ENCODE measurements around the gene DLG2.

Gene DLG2

GRCh38 chr11:83546368-83546767, 2080.8 kb downstream of the DLG2 start:
- Histone ChIP-seq H3K27ac (ENCODE audit: insufficient read depth in 1 of 2, low read depth in 1 of 2, low read length in 2 of 2, poor library complexity in 1 of 2, severe bottlenecking in 2 of 2) (no peak overlapping the region), H3K4me1 (ENCODE audit: control extremely low read depth in 1 of 4, control insufficient read depth in 4 of 4, insufficient read depth in 4 of 4, low read length in 3 of 4) (no peaks in the 10 kb centered on the region), H3K4me3 (ENCODE audit: control insufficient read depth in 1 of 7, extremely low read depth in 1 of 7, insufficient read depth in 4 of 7, low read depth in 2 of 7, low read length in 6 of 7) (no peak overlapping the region), H3K27me3 (replicated peaks in 2 of 5; ENCODE audit: control insufficient read depth in 4 of 5, insufficient read depth in 5 of 5, low read length in 4 of 5) (no peaks in the 10 kb centered on the region), H3K36me3 (ENCODE audit: control insufficient read depth in 4 of 4, insufficient read depth in 4 of 4, low read length in 3 of 4) (no peaks in the 10 kb centered on the region), H3K9me3 (ENCODE audit: control extremely low read depth in 1 of 5, control insufficient read depth in 4 of 5, insufficient read depth in 2 of 5, low read depth in 1 of 5, low read length in 4 of 5) (no peaks in the 10 kb centered on the region)
- POLR2A ChIA-PET: no interaction called here
- DNase-seq: no peak
- 100% methylated on average over 2 of the region's 3 CpGs for WGBS (ENCODE audit: insufficient coverage)
- CTCF ChIA-PET: no interaction called here

GRCh38 chr11:83545494-83546260, 2081.5 kb downstream of the DLG2 start:
- no peak for DNase-seq
- H3K4me3 ChIP-seq (ENCODE audit: control insufficient read depth in 1 of 7, extremely low read depth in 1 of 7, insufficient read depth in 4 of 7, low read depth in 2 of 7, low read length in 6 of 7): no peak overlapping the region
- WGBS (ENCODE audit: insufficient coverage): 92% methylated on average over 4 of the region's 6 CpGs
- no peak overlapping the region for H3K27ac ChIP-seq (ENCODE audit: insufficient read depth in 1 of 2, low read depth in 1 of 2, low read length in 2 of 2, poor library complexity in 1 of 2, severe bottlenecking in 2 of 2)
- CTCF ChIA-PET: no interaction called here
- H3K27me3 ChIP-seq (replicated peaks in 2 of 5; ENCODE audit: control insufficient read depth in 4 of 5, insufficient read depth in 5 of 5, low read length in 4 of 5): no peaks in the 10 kb centered on the region
- no peaks in the 10 kb centered on the region for H3K9me3 ChIP-seq (ENCODE audit: control extremely low read depth in 1 of 5, control insufficient read depth in 4 of 5, insufficient read depth in 2 of 5, low read depth in 1 of 5, low read length in 4 of 5)
- H3K36me3 ChIP-seq (ENCODE audit: control insufficient read depth in 4 of 4, insufficient read depth in 4 of 4, low read length in 3 of 4): no peaks in the 10 kb centered on the region
- no peaks in the 10 kb centered on the region for H3K4me1 ChIP-seq (ENCODE audit: control extremely low read depth in 1 of 4, control insufficient read depth in 4 of 4, insufficient read depth in 4 of 4, low read length in 3 of 4)
- POLR2A ChIA-PET: no interaction called here

- ChIA-PET CTCF (no interaction called here), POLR2A (no interaction called here)
- no peak overlapping the region for H3K4me3 ChIP-seq (ENCODE audit: control insufficient read depth in 1 of 7, extremely low read depth in 1 of 7, insufficient read depth in 4 of 7, low read depth in 2 of 7, low read length in 6 of 7)
- H3K4me1 ChIP-seq (ENCODE audit: control extremely low read depth in 1 of 4, control insufficient read depth in 4 of 4, insufficient read depth in 4 of 4, low read length in 3 of 4): no peaks in the 10 kb centered on the region
- H3K27ac ChIP-seq (ENCODE audit: insufficient read depth in 1 of 2, low read depth in 1 of 2, low read length in 2 of 2, poor library complexity in 1 of 2, severe bottlenecking in 2 of 2): no peak overlapping the region
- H3K27me3 ChIP-seq (replicated peaks in 2 of 5; ENCODE audit: control insufficient read depth in 4 of 5, insufficient read depth in 5 of 5, low read length in 4 of 5): no peaks in the 10 kb centered on the region
- DNase-seq: no peak
- H3K36me3 ChIP-seq (ENCODE audit: control insufficient read depth in 4 of 4, insufficient read depth in 4 of 4, low read length in 3 of 4): no peaks in the 10 kb centered on the region
- 100% methylated on average over 1 of the region's 1 CpG for WGBS (ENCODE audit: insufficient coverage)
- H3K9me3 ChIP-seq (ENCODE audit: control extremely low read depth in 1 of 5, control insufficient read depth in 4 of 5, insufficient read depth in 2 of 5, low read depth in 1 of 5, low read length in 4 of 5): no peaks in the 10 kb centered on the region
These were observed 2082.3 kb downstream of the DLG2 start for GRCh38 chr11:83544846-83545245.

- no peak for DNase-seq
- no peaks in the 10 kb centered on the region for H3K4me1 ChIP-seq (ENCODE audit: control extremely low read depth in 1 of 4, control insufficient read depth in 4 of 4, insufficient read depth in 4 of 4, low read length in 3 of 4)
- WGBS (ENCODE audit: insufficient coverage): 100% methylated on average over 3 of the region's 3 CpGs
- no peaks in the 10 kb centered on the region for H3K27me3 ChIP-seq (replicated peaks in 2 of 5; ENCODE audit: control insufficient read depth in 4 of 5, insufficient read depth in 5 of 5, low read length in 4 of 5)
- ChIA-PET POLR2A (no interaction called here), CTCF (no interaction called here)
- no peaks in the 10 kb centered on the region for H3K9me3 ChIP-seq (ENCODE audit: control extremely low read depth in 1 of 5, control insufficient read depth in 4 of 5, insufficient read depth in 2 of 5, low read depth in 1 of 5, low read length in 4 of 5)
- no peak overlapping the region for H3K27ac ChIP-seq (ENCODE audit: insufficient read depth in 1 of 2, low read depth in 1 of 2, low read length in 2 of 2, poor library complexity in 1 of 2, severe bottlenecking in 2 of 2)
- no peaks in the 10 kb centered on the region for H3K36me3 ChIP-seq (ENCODE audit: control insufficient read depth in 4 of 4, insufficient read depth in 4 of 4, low read length in 3 of 4)
- H3K4me3 ChIP-seq (ENCODE audit: control insufficient read depth in 1 of 7, extremely low read depth in 1 of 7, insufficient read depth in 4 of 7, low read depth in 2 of 7, low read length in 6 of 7): no peak overlapping the region
These were observed 2083.3 kb downstream of the DLG2 start for GRCh38 chr11:83543706-83544439.

GRCh38 chr11:83542861-83543260, 2084.3 kb downstream of the DLG2 start:
- CTCF ChIA-PET: no interaction called here
- Histone ChIP-seq H3K27ac (ENCODE audit: insufficient read depth in 1 of 2, low read depth in 1 of 2, low read length in 2 of 2, poor library complexity in 1 of 2, severe bottlenecking in 2 of 2) (no peak overlapping the region), H3K27me3 (replicated peaks in 2 of 5; ENCODE audit: control insufficient read depth in 4 of 5, insufficient read depth in 5 of 5, low read length in 4 of 5) (no peaks in the 10 kb centered on the region), H3K4me3 (ENCODE audit: control insufficient read depth in 1 of 7, extremely low read depth in 1 of 7, insufficient read depth in 4 of 7, low read depth in 2 of 7, low read length in 6 of 7) (no peak overlapping the region), H3K36me3 (ENCODE audit: control insufficient read depth in 4 of 4, insufficient read depth in 4 of 4, low read length in 3 of 4) (no peaks in the 10 kb centered on the region), H3K9me3 (ENCODE audit: control extremely low read depth in 1 of 5, control insufficient read depth in 4 of 5, insufficient read depth in 2 of 5, low read depth in 1 of 5, low read length in 4 of 5) (no peaks in the 10 kb centered on the region), H3K4me1 (ENCODE audit: control extremely low read depth in 1 of 4, control insufficient read depth in 4 of 4, insufficient read depth in 4 of 4, low read length in 3 of 4) (no peaks in the 10 kb centered on the region)
- DNase-seq: no peak
- POLR2A ChIA-PET: interaction anchor here (0.7 kb wide), 1 partner anchor 15 kb away, joined by 3 read pairs; no protein-coding TSS in a partner anchor
- WGBS (ENCODE audit: insufficient coverage): 93% methylated on average over 2 of the region's 2 CpGs

- H3K4me3 ChIP-seq (ENCODE audit: control insufficient read depth in 1 of 7, extremely low read depth in 1 of 7, insufficient read depth in 4 of 7, low read depth in 2 of 7, low read length in 6 of 7): no peak overlapping the region
- no peaks in the 10 kb centered on the region for H3K27me3 ChIP-seq (replicated peaks in 2 of 5; ENCODE audit: control insufficient read depth in 4 of 5, insufficient read depth in 5 of 5, low read length in 4 of 5)
- ChIA-PET CTCF (no interaction called here), POLR2A (no interaction called here)
- no peak overlapping the region for H3K27ac ChIP-seq (ENCODE audit: insufficient read depth in 1 of 2, low read depth in 1 of 2, low read length in 2 of 2, poor library complexity in 1 of 2, severe bottlenecking in 2 of 2)
- DNase-seq: no peak
- H3K9me3 ChIP-seq (ENCODE audit: control extremely low read depth in 1 of 5, control insufficient read depth in 4 of 5, insufficient read depth in 2 of 5, low read depth in 1 of 5, low read length in 4 of 5): no peaks in the 10 kb centered on the region
- H3K36me3 ChIP-seq (ENCODE audit: control insufficient read depth in 4 of 4, insufficient read depth in 4 of 4, low read length in 3 of 4): no peaks in the 10 kb centered on the region
- no peaks in the 10 kb centered on the region for H3K4me1 ChIP-seq (ENCODE audit: control extremely low read depth in 1 of 4, control insufficient read depth in 4 of 4, insufficient read depth in 4 of 4, low read length in 3 of 4)
These were observed 2086.4 kb downstream of the DLG2 start for GRCh38 chr11:83540728-83541127.

GRCh38 chr11:83540112-83540675, 2086.9 kb downstream of the DLG2 start:
- no peaks in the 10 kb centered on the region for H3K4me1 ChIP-seq (ENCODE audit: control extremely low read depth in 1 of 4, control insufficient read depth in 4 of 4, insufficient read depth in 4 of 4, low read length in 3 of 4)
- CTCF ChIA-PET: no interaction called here
- WGBS (ENCODE audit: insufficient coverage): 80% methylated on average over 2 of the region's 5 CpGs
- DNase-seq: no peak
- H3K36me3 ChIP-seq (ENCODE audit: control insufficient read depth in 4 of 4, insufficient read depth in 4 of 4, low read length in 3 of 4): no peaks in the 10 kb centered on the region
- no peak overlapping the region for H3K27ac ChIP-seq (ENCODE audit: insufficient read depth in 1 of 2, low read depth in 1 of 2, low read length in 2 of 2, poor library complexity in 1 of 2, severe bottlenecking in 2 of 2)
- H3K4me3 ChIP-seq (ENCODE audit: control insufficient read depth in 1 of 7, extremely low read depth in 1 of 7, insufficient read depth in 4 of 7, low read depth in 2 of 7, low read length in 6 of 7): no peak overlapping the region
- H3K9me3 ChIP-seq (ENCODE audit: control extremely low read depth in 1 of 5, control insufficient read depth in 4 of 5, insufficient read depth in 2 of 5, low read depth in 1 of 5, low read length in 4 of 5): no peaks in the 10 kb centered on the region
- POLR2A ChIA-PET: no interaction called here
- H3K27me3 ChIP-seq (replicated peaks in 2 of 5; ENCODE audit: control insufficient read depth in 4 of 5, insufficient read depth in 5 of 5, low read length in 4 of 5): no peaks in the 10 kb centered on the region

Measured in common myeloid progenitor, CD34-positive (primary cell).